H1 (cell line): ENCODE data around the gene DISC1. TPM values are rescaled to one million over a fixed set of nuclear protein-coding genes. Genes with fewer than 3 reads are reported as not detected.

Experiments
- CTCF ChIA-PET: fragments of 300-600 bp; sonication (Branson Sonifier 250); formaldehyde crosslinking; loops from one replicate; lab custom pipeline; 2021; ENCODE audit not compliant: partially characterized antibody; lab: Charles Lee
- POLR2A ChIA-PET: fragments of 300-600 bp; sonication (Branson Sonifier 250); formaldehyde crosslinking; loops from one replicate; lab custom pipeline; 2021; ENCODE audit warnings: inconsistent platforms; ENCODE audit not compliant: partially characterized antibody; lab: Charles Lee
- DNase-seq, 2 experiments: peaks; one replicate each; pipeline versions ENCODE4 v3.0.0 to v3.0.0-alpha.2; 2010 to 2022; ENCODE audit warnings: low spot score in 2 of 2, low read depth in 1 of 2, mixed read lengths in 1 of 2
- FAIRE-seq: peaks from 2 replicates; lab custom pipeline; 2011; peaks lifted over from hg19 to GRCh38; lab: Jason Lieb, UNC
- H2AFZ ChIP-seq: 2 replicates; pipeline ENCODE4 v1.8.1; 2012; ENCODE audit warnings: low read length, inconsistent platforms
- H2AK5ac ChIP-seq: 2 replicates; pipeline ENCODE4 v1.6.1; 2013; ENCODE audit warnings: low read depth, low read length
- H2BK120ac ChIP-seq: replicated peaks from 2 replicates; pipeline ENCODE3; 2013; ENCODE audit warnings: low read depth, low read length, inconsistent platforms
- H2BK12ac ChIP-seq: 2 replicates; pipeline ENCODE4 v1.6.1; 2013; ENCODE audit warnings: low read depth, low read length
- H2BK15ac ChIP-seq: 2 replicates; pipeline ENCODE4 v1.6.1; 2013; ENCODE audit warnings: low read length
- H2BK20ac ChIP-seq: 2 replicates; pipeline ENCODE4 v1.6.1; 2013; ENCODE audit warnings: low read length
- H2BK5ac ChIP-seq: 2 replicates; pipeline ENCODE4 v1.6.1; 2013; ENCODE audit warnings: low read depth, low read length
- H3K14ac ChIP-seq: 2 replicates; pipeline ENCODE4 v1.6.1; 2013; ENCODE audit warnings: inconsistent platforms; ENCODE audit not compliant: insufficient read length
- H3K18ac ChIP-seq: 2 replicates; pipeline ENCODE4 v1.6.1; 2013; ENCODE audit warnings: low read length; ENCODE audit errors: extremely low read depth
- H3K23ac ChIP-seq: 2 replicates; pipeline ENCODE4 v1.6.1; 2013; ENCODE audit warnings: inconsistent platforms; ENCODE audit not compliant: insufficient read length
- H3K23me2 ChIP-seq: 2 replicates; pipeline ENCODE4 v1.6.1; 2013; ENCODE audit warnings: low read depth, low read length
- H3K27ac ChIP-seq: 2 replicates; pipeline ENCODE4 v1.6.1; 2011; ENCODE audit warnings: low read depth, low read length, inconsistent platforms
- H3K27me3 ChIP-seq, 4 experiments: replicated peaks in 1 of 4; 1 replicate in 1 of 4; 2 replicates in 3 of 4; pipeline versions ENCODE4 v1.6.1 to v1.8.1; 2011 to 2013; ENCODE audit warnings: low read length in 3 of 4, mild to moderate bottlenecking in 3 of 4, inconsistent platforms in 2 of 4, mixed read lengths in 2 of 4, moderate library complexity in 1 of 4; ENCODE audit not compliant: control insufficient read depth in 3 of 4, insufficient read depth in 3 of 4; ENCODE audit errors: extremely low read depth in 1 of 4
- H3K36me3 ChIP-seq, 4 experiments: 2 replicates each; pipeline versions ENCODE4 v1.6.1 to v1.8.1; 2011 to 2013; ENCODE audit warnings: mild to moderate bottlenecking in 4 of 4, low read length in 3 of 4, moderate library complexity in 2 of 4, control low read depth in 1 of 4, inconsistent platforms in 1 of 4; ENCODE audit not compliant: insufficient read depth in 4 of 4, control insufficient read depth in 2 of 4
- H3K4ac ChIP-seq: replicated peaks from 2 replicates; pipeline ENCODE3; 2013; ENCODE audit warnings: low read length, low read depth, mixed read lengths, inconsistent platforms; ENCODE audit not compliant: insufficient read length
- H3K4me1 ChIP-seq, 4 experiments: replicated peaks in 1 of 4; 1 replicate in 1 of 4; 2 replicates in 3 of 4; pipeline versions ENCODE4 v1.6.1 to v1.8.1; 2011 to 2013; ENCODE audit warnings: low read length in 3 of 4, inconsistent platforms in 2 of 4, mixed read lengths in 1 of 4; ENCODE audit not compliant: insufficient read depth in 4 of 4, control insufficient read depth in 3 of 4
- H3K4me2 ChIP-seq, 2 experiments: 2 replicates each; pipeline versions ENCODE4 v1.6.1 to v1.8.1; 2011 to 2013; ENCODE audit warnings: low read depth in 2 of 2, low read length in 2 of 2, control low read depth in 1 of 2, inconsistent platforms in 1 of 2, mild to moderate bottlenecking in 1 of 2; ENCODE audit not compliant: insufficient read depth in 1 of 2
- H3K4me3 ChIP-seq, 4 experiments: fragments of 200-600, 300-600 bp in 1 of 4; sonication (generic), shearing (Covaris generic), sonication (Bioruptor Twin) in 1 of 4; 2 replicates each; pipeline versions ENCODE4 v1.5.1 to v1.8.1; 2011 to 2016; ENCODE audit warnings: low read length in 4 of 4, low read depth in 3 of 4, control low read depth in 2 of 4, inconsistent platforms in 2 of 4, mild to moderate bottlenecking in 2 of 4, mixed read lengths in 1 of 4, moderate library complexity in 1 of 4; ENCODE audit not compliant: insufficient read depth in 2 of 4; ENCODE audit errors: extremely low read depth in 1 of 4
- H3K56ac ChIP-seq: replicated peaks from 2 replicates; pipeline ENCODE3; 2013; ENCODE audit warnings: low read depth, mild to moderate bottlenecking, mixed read lengths, low read length, inconsistent platforms; ENCODE audit not compliant: insufficient read length
- H3K79me1 ChIP-seq: 2 replicates; pipeline ENCODE4 v1.6.1; 2013; ENCODE audit warnings: low read depth, low read length, control low read depth
- H3K79me2 ChIP-seq, 2 experiments: 2 replicates each; pipeline versions ENCODE4 v1.6.1 to v1.8.1; 2012 to 2013; ENCODE audit warnings: low read length in 2 of 2, mild to moderate bottlenecking in 2 of 2, inconsistent platforms in 1 of 2; ENCODE audit not compliant: insufficient read depth in 2 of 2, control insufficient read depth in 1 of 2
- H3K9ac ChIP-seq, 4 experiments: replicated peaks in 1 of 4; 1 replicate in 1 of 4; 2 replicates in 3 of 4; pipeline versions ENCODE4 v1.6.1 to v1.8.1; 2011 to 2013; ENCODE audit warnings: low read depth in 3 of 4, low read length in 3 of 4, control low read depth in 2 of 4, mild to moderate bottlenecking in 2 of 4, moderate library complexity in 2 of 4, inconsistent platforms in 1 of 4; ENCODE audit errors: extremely low read depth in 1 of 4
- H3K9me3 ChIP-seq, 2 experiments: 2 replicates each; pipeline versions ENCODE4 v1.6.1 to v1.8.1; 2012 to 2013; ENCODE audit warnings: mild to moderate bottlenecking in 2 of 2, moderate library complexity in 2 of 2, control low read depth in 1 of 2, inconsistent platforms in 1 of 2, low read depth in 1 of 2, low read length in 1 of 2, mixed read lengths in 1 of 2; ENCODE audit not compliant: insufficient read depth in 2 of 2
- H4K20me1 ChIP-seq, 2 experiments: replicated peaks in 1 of 2; 2 replicates each; pipeline versions ENCODE3 to v1.8.1; 2011 to 2013; ENCODE audit warnings: inconsistent platforms in 2 of 2, low read length in 2 of 2, mild to moderate bottlenecking in 1 of 2; ENCODE audit not compliant: insufficient read depth in 2 of 2, control insufficient read depth in 1 of 2
- H4K5ac ChIP-seq: 2 replicates; pipeline ENCODE4 v1.6.1; 2013; ENCODE audit warnings: low read length, low read depth, mixed read lengths, inconsistent platforms; ENCODE audit not compliant: insufficient read length
- H4K8ac ChIP-seq: 2 replicates; pipeline ENCODE4 v1.8.0; 2013; ENCODE audit warnings: mild to moderate bottlenecking, moderate library complexity, low read length, inconsistent platforms; ENCODE audit not compliant: insufficient read depth; ENCODE audit errors: extremely low read depth
- H4K91ac ChIP-seq: replicated peaks from 2 replicates; pipeline ENCODE3; 2013; ENCODE audit warnings: low read length, mixed read lengths, inconsistent platforms; ENCODE audit not compliant: insufficient read length
- CBX8 ChIP-seq: fragments of 300-800, 300-1000 bp; sonication (generic); IDR thresholded peaks from 2 replicates; pipeline ENCODE4 v1.7.1; 2016; ENCODE audit warnings: low read depth, low read length, borderline replicate concordance
- CHD2 ChIP-seq: IDR thresholded peaks from 2 replicates; pipeline ENCODE4 v1.6.1; 2012; ENCODE audit warnings: low read length, improper control_type of control experiment
- CREB1 ChIP-seq: IDR thresholded peaks from 2 replicates; pipeline ENCODE4 v1.6.1; 2012; ENCODE audit warnings: inconsistent platforms
- GABPA ChIP-seq: IDR thresholded peaks from 2 replicates; pipeline ENCODE4 v1.6.1; 2011; ENCODE audit warnings: mild to moderate bottlenecking, low read length, moderate library complexity, borderline replicate concordance; ENCODE audit not compliant: insufficient read depth
- MAFK ChIP-seq: IDR thresholded peaks from 2 replicates; pipeline ENCODE4 v1.6.1; 2012; ENCODE audit warnings: low read depth, mild to moderate bottlenecking, improper control_type of control experiment, low read length
- ZNF274 ChIP-seq: IDR thresholded peaks from 2 replicates; pipeline ENCODE4 v1.7.0; 2012; ENCODE audit warnings: low read length, borderline replicate concordance; ENCODE audit errors: extremely low read depth
- WGBS, 2 experiments: shearing (Covaris generic) in 1 of 2; methylation state at CpG; one replicate each; pipeline versions ENCODE4 v1.1.6 to v1.1.7; 2013 to 2015; ENCODE audit warnings: low lambda C conversion rate in 2 of 2, mixed read lengths in 2 of 2, inconsistent platforms in 1 of 2, low coverage in 1 of 2, missing lambda C conversion rate in 1 of 2; ENCODE audit not compliant: insufficient replicate concordance in 2 of 2, insufficient coverage in 1 of 2, insufficient read length in 1 of 2; ENCODE audit errors: extremely low coverage in 1 of 2, missing lambda C conversion rate in 1 of 2; 5-methylcytosine and 5-hydroxymethylcytosine counted together
- polyA plus RNA-seq, 7 experiments: library from polyadenylated mRNA; depleted of rRNA in 3 of 7; stranded (reverse) in 5 of 7; unstranded in 2 of 7; fragments of >200 nt in 5 of 7; fragments of 200-250 nt in 2 of 7; gene quantifications; 1 replicate in 5 of 7; 2 replicates in 1 of 7; 4 replicates in 1 of 7; pipeline versions ENCODE4 v1.2.1 to v1.2.3, GENCODE V29; 2011 to 2013; ENCODE audit warnings: missing spikeins in 2 of 7, mixed read lengths in 2 of 7
- total RNA-seq: library from RNA; stranded (reverse); fragmentation: NEBNext Ultra II Directional; extraction: Animal tissue kit (Norgen Biotek cat#: 25700); gene quantifications from 2 replicates; pipeline ENCODE4 v1.2.1, GENCODE V29; 2021

DISC1 gene
- total and polyA plus RNA-seq, 2 of the 8 experiments (the other 6 are each of a cell fraction or from before 2014, with no cell fraction given) = 1.1 to 3.5 TPM

DNA sequence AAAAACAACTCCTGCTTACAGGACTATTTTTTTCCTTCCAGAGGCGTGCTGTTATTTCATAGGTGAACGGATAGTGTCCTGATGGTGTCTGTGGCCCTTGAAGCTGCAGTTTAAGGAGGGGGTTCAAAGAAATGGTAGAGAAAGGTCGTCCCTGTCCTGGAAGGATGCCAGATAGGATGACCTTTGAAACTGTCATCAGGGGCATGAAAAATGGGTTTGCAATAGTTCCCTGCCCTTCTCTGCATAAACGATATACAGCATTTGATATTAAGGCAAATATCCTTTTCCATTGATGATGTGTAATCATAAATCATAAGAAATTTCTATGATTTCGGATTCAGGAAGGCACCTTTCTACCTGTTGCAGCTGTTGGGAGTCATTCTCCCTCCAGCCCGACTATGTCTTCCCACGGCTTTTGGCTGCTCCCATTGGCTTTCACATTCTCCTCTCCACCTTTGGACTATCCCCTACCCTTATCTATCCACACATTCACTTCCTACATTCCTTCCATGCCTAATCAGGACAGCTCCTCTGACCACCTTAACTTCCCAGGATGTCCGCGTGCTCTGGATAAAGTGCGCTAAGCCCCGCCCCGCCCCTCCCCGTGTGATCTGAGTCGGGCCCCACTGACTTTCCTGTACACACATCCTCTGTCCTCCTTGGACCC, 209.8 kb downstream of the DISC1 start:
- no peak for FAIRE-seq
- no peak overlapping the region for H3K27ac ChIP-seq
- no peak overlapping the region for H2BK5ac ChIP-seq
- TF ChIP-seq CREB1 (no peak), CHD2 (no peak), ZNF274 (no peak), CBX8 (no peak), GABPA (no peak), MAFK (no peak)

More for the DNA sequence above, 209.8 kb downstream of the DISC1 start:
- H2BK20ac ChIP-seq = no peak overlapping the region
- no peak overlapping the region for H3K4me2 ChIP-seq
- no peak overlapping the region for H3K9ac ChIP-seq
- no peaks in the 10 kb centered on the region; a peak in 1 of 7 replicates for H3K4me1 ChIP-seq
- H4K8ac ChIP-seq = no peak overlapping the region
- H4K5ac ChIP-seq = no peak overlapping the region
- no peaks in the 10 kb centered on the region for H3K23me2 ChIP-seq
- no peaks in the 10 kb centered on the region for H3K9me3 ChIP-seq
- H3K36me3 ChIP-seq = no peaks in the 10 kb centered on the region
- no peaks in the 10 kb centered on the region for H3K79me2 ChIP-seq
- H2BK12ac ChIP-seq = no peak overlapping the region
- no peak overlapping the region for H3K14ac ChIP-seq
- no peak overlapping the region for H3K4ac ChIP-seq
- POLR2A ChIA-PET = no interaction called here
- H2AK5ac ChIP-seq = no peak overlapping the region
- H4K91ac ChIP-seq = no peak overlapping the region
- H3K56ac ChIP-seq = no peak overlapping the region
- no peak overlapping the region for H2AFZ ChIP-seq
- H3K23ac ChIP-seq = no peak overlapping the region
- 88% methylated on average over 8 of the region's 14 CpGs; no CpG with 5 or more reads in 1 of the 2 experiments for WGBS, 2 experiments
- H4K20me1 ChIP-seq = no peaks in the 10 kb centered on the region
- CTCF ChIA-PET = interaction anchor here (0.7 kb wide), 1 partner anchor 433 kb away, joined by 3 read pairs; no protein-coding TSS in a partner anchor
- H3K27me3 ChIP-seq = no peaks in the 10 kb centered on the region
- no peak overlapping the region for H3K4me3 ChIP-seq
- H2BK120ac ChIP-seq = no peak overlapping the region
- no peak for DNase-seq
- H2BK15ac ChIP-seq = no peak overlapping the region
- no peaks in the 10 kb centered on the region for H3K79me1 ChIP-seq
- no peak overlapping the region for H3K18ac ChIP-seq
